Adipose tissue (tissue), 3 donors: ENCODE results near the gene ME3. TPM values are rescaled to one million over a fixed set of nuclear protein-coding genes. Genes with fewer than 3 reads are reported as not detected.
A peak's percentile ranks its signal among the peaks of the same experiment; 100 is the strongest.
"Not testable (repeated sequence)": the region's sequence is repeated elsewhere in the genome, so short reads cannot be mapped to it uniquely, and the experiment has no call there.

Source experiments
- H3K27ac ChIP-seq: one replicate; pipeline ENCODE4 v1.5.1; 2013; ENCODE audit warnings: low read depth, low read length
- WGBS, 3 donors: extraction: QIAGEN DNeasy Blood & Tissue Kit; methylation state at CpG; one replicate each; pipeline ENCODE4 v1.1.7; 2013; 5-methylcytosine and 5-hydroxymethylcytosine counted together
- polyA plus RNA-seq, 3 donors: library from polyadenylated mRNA; stranded (reverse); fragments of 200-250 nt; gene quantifications; one replicate each; pipeline ENCODE4 v1.2.3, GENCODE V29; 2013
- donor health status: healthy with polysubstance abuse.
- donor health status: Bipolar disorder and iron deficiency.
- donor health status: healthy.

The ME3 gene
- polyA plus RNA-seq, 3 donors = 7.6 to 29.4 (median 14.5) TPM

GRCh38 chr11:86671531-86672006, 847 bp downstream of the ME3 start:
- H3K27ac ChIP-seq = peak overlapping the region; percentile 56
- WGBS, 3 donors = 0 to 1% (median 0%) methylated on average over 32 to 33 of the region's 33 CpGs

- H3K27ac ChIP-seq = no peak overlapping the region
- 20 to 53% (median 46%) methylated on average over 3 of the region's 3 CpGs for WGBS, 3 donors
Measured at GRCh38 chr11:86670911-86671310, 1.5 kb downstream of the ME3 start.

- no peak overlapping the region for H3K27ac ChIP-seq
Measured at GRCh38 chr11:86670181-86670580, 2.2 kb downstream of the ME3 start.

DNA sequence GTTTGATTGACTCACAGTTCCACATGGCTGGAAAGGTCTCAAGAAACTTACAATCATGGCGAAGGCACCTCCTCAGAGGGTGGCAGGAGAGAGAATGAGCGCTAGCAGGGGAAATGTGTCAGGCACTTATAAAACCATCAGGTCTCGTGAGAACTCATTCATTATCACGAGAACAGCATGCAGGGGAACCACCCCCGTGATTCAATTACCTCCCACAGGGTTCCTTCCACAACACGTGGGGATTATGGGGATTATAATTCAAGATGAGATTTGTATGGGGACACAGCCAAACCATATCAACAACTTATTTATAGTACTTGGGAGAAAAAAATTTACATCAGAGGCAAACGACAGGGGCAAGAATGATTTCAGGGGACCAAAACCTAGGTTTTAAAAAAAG, 3.0 kb downstream of the ME3 start:
- H3K27ac ChIP-seq = no peak overlapping the region
- WGBS, 3 donors = 60 to 66% (median 63%) methylated on average over 7 of the region's 7 CpGs

More at GRCh38 chr11:86670181-86670580, 2.2 kb downstream of the ME3 start:
- WGBS, 3 donors = 44 to 49% (median 49%) methylated on average over 5 of the region's 5 CpGs

DNA sequence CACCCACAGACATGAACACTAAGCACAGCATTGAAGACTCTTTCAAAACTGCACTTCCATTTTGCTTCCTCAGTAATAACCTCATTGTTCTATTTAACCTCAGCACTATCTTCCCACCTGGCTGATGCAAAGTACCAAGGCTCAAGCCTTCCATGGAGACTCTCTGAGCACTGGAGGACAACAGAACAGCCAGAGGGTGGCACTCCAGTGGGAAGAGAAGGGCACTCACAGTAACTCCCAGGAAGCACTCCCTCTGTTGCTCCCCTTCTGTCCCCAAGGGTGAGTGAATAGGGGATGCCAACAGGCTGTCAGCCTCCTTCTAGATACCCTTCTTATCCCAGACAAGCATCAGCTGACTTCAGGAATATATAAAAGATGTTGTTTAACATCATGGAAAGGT, 3.5 kb downstream of the ME3 start:
- H3K27ac ChIP-seq = no peak overlapping the region

DNA sequence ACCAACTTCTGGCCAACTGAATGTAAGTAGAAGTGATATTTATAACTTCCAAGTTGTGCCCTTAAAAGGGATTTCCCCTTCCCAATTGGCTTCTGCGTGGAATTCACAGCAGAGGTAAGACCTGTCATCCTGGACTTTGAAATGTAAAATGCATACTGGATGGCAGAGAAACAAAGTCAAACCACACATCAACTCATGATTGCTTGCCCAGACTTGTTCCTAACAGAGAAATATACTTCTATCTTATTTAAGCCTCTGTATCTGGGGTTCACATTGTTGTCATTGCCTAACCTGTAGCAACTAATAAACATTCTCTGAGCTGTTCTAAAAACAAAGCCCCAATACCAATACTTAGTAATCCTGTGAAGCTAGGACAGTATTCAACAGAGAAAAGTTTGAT, 6.2 kb downstream of the ME3 start:
- no peak overlapping the region for H3K27ac ChIP-seq
- 75 to 83% (median 81%) methylated on average over 1 of the region's 1 CpG for WGBS, 3 donors

DNA sequence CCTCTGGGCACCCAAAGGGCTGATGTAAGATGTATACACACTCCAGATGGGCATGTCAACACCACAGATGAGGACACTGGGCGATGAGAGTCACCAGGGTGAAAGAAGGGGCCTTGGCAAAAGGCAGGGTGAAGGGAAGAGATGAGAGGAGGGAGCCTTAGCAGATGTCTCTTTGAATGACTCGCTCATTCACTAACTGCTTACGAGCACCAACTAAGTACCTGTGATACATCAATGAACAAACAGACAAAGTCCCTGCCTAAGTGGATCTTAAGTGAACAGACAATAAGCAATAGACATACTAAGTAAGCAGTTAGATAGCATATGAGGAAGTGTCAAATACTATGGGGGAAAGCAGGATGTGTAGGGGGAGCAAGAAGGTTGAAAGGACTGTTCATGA, 7.5 kb downstream of the ME3 start:
- 94 to 97% (median 96%) methylated on average over 3 of the region's 3 CpGs for WGBS, 3 donors
- no peak overlapping the region for H3K27ac ChIP-seq

GRCh38 chr11:86663761-86664160, 8.7 kb downstream of the ME3 start:
- no peak overlapping the region for H3K27ac ChIP-seq
- WGBS, 3 donors = 78 to 83% (median 79%) methylated on average over 4 of the region's 4 CpGs

DNA sequence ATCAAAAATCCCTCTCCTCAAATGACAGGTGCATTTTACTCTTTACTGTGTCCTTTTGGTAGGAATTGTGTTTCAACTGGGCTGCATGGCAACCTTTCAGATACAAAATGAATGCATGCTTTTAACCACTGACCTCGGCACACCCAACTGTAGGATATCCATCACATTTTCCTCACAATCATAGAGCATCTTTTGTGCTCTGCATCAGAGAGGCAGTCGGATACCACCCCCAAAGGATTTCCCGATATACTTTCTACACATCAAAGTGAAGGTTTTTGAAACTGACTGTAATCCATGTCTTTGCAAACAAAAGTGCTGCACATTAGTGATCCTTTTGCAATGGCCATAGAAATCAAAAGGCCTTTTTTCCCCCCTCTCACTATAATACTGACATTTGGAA, 9.1 kb downstream of the ME3 start:
- H3K27ac ChIP-seq = no peak overlapping the region
- 91 to 93% (median 92%) methylated on average over 3 of the region's 3 CpGs for WGBS, 3 donors

GRCh38 chr11:86660736-86661135, 11.7 kb downstream of the ME3 start:
- 82 to 85% (median 83%) methylated on average over 2 of the region's 2 CpGs for WGBS, 3 donors
- no peak overlapping the region for H3K27ac ChIP-seq

DNA sequence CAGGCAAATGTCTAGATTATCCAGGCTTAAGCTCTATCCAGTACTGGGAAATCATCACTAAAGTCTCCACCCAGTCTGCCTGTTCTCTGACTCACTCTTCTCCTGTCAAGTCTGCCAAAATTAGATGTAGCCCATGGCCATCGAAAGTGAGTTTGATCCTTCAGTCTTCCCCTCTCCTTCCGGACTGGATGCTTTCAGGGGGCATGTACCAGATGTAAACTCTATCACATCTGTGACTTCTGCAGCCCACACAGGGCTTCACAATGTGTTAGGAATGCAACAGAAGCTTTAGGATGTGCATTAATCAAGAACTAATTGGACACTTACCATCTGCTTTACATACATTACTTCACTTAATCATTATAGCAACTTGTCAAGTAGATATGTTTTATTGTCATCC, 12.3 kb downstream of the ME3 start:
- 59 to 82% (median 63%) methylated on average over 2 of the region's 2 CpGs for WGBS, 3 donors
- H3K27ac ChIP-seq = no peak overlapping the region

DNA sequence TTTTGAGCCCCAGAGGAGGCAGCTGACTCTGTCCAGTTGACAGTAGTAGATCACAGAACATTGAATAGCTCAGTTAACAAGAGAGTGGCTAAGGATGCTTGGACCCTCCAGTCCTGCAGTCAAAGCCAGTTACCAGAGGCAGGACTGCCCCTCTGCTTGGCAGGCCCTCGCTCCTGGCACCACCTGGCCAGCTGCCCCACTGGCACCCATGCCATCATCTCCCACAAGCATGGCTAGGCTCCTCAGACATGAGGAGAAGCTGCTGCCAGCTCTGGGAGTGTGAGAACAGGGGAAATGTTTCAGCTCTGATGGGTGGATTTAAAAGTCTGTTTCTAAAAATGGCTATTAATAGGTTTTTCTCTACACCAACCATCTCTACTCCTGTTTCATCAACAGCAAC, 13.9 kb downstream of the ME3 start:
- WGBS, 3 donors = 90 to 95% (median 93%) methylated on average over 1 of the region's 1 CpG
- no peak overlapping the region for H3K27ac ChIP-seq

DNA sequence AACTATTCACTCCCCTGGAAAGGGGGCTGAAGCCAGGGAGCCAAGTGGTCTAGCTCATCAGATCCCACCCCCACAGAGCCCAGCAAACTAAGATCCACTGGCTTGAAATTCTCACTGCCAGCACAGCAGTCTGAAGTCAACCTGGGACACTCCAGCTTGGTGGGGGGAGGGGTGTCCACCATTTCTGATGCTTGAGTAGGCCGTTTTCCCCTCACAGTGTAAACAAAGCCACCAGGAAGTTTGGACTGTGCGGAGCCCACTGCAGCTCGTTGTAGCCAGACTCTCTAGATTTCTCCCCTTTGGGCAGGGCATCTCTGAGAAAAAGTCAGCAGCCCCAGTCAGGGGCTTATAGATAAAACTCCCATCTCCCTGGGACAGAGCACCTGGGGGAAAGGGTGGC, 27.2 kb downstream of the ME3 start:
- WGBS, 3 donors = 70 to 85% (median 81%) methylated on average over 3 of the region's 3 CpGs
- not testable (repeated sequence) for H3K27ac ChIP-seq

GRCh38 chr11:86644291-86644690, 28.1 kb downstream of the ME3 start:
- 70 to 93% (median 76%) methylated on average over 2 of the region's 2 CpGs for WGBS, 3 donors

DNA sequence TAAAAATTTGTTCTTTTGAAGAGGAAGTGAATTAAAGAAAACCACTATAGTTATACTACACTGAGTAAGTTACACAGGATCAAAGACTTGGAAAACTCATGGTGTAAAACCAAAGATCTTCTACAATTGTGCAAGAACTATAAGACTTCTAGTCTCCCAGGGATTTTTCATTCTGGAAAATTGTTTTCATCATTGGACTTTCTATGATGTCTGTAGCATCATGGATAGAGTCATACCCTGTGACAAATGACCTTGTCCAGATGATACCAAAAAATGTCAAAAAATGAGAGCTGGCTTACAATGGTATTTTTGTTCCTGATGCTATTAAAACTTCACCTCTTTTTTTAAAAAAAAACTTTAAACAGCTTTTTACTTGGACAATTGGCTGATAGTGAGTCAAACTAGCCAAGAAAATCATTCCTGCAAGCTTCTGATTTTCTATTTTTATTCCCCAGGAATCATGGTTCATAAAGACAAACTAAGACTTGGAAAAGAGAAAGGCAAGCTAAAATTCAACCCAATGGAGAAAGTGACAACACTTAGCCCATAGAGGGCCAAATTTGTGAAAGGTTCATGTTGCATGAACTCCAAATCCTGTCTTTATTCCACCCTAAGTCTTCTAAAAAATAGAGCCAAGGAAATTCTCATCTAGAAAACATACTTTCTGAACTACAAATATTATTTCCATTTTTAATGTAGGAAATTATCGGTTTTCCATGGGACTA, 30.7 kb downstream of the ME3 start:
- WGBS, 3 donors = 87 to 90% (median 87%) methylated on average over 1 of the region's 1 CpG
- no peak overlapping the region for H3K27ac ChIP-seq

More at GRCh38 chr11:86644291-86644690, 28.1 kb downstream of the ME3 start:
- no peak overlapping the region for H3K27ac ChIP-seq

DNA sequence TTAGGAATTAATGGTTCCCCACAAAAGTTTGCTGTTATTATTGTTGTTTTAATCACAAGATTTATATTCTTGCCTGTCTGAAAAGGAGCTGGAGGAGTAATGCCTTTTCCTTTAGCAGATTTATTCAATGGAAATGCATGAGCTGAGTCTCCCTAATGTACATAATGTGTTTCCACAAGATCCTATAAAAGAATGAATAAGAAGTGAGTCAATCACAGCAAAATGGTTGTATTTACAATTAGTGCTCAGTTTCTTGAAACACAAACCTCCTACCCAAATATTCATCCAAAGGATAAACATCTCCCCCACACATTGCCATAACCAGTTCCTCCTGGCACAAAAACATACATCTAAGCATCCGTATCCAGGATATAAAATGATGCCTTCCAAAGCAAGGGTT, 33.3 kb downstream of the ME3 start:
- no peak overlapping the region for H3K27ac ChIP-seq
- 82 to 100% (median 97%) methylated on average over 1 of the region's 1 CpG for WGBS, 3 donors

- 83 to 100% (median 92%) methylated on average over 1 of the region's 1 CpG for WGBS, 3 donors
Measured at GRCh38 chr11:86638673-86639072, 33.7 kb downstream of the ME3 start.

DNA sequence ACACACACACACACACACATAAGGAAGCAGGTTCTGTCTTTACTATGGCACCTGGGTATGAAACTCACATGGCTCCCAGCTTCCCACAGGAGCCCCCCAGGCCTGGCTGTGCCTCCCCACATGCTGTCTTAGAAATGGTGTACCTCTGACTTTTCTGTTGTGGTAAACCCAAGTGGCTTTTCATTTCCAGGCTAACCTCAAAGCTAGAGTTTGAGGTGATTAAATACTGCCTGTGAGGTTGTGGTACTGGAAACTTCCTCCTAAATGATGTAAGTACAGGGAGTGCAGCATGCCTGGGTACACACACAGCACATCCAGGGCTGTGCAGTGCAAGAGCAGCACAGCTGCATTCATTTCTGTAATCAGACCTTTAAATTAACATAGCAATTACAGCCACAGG, 34.4 kb downstream of the ME3 start:
- H3K27ac ChIP-seq = no peak overlapping the region

More at GRCh38 chr11:86638673-86639072, 33.7 kb downstream of the ME3 start:
- H3K27ac ChIP-seq = no peak overlapping the region

- WGBS, 3 donors = 89 to 97% (median 96%) methylated on average over 1 of the region's 1 CpG
- H3K27ac ChIP-seq = no peak overlapping the region
Measured at GRCh38 chr11:86636275-86636674, 36.1 kb downstream of the ME3 start.

DNA sequence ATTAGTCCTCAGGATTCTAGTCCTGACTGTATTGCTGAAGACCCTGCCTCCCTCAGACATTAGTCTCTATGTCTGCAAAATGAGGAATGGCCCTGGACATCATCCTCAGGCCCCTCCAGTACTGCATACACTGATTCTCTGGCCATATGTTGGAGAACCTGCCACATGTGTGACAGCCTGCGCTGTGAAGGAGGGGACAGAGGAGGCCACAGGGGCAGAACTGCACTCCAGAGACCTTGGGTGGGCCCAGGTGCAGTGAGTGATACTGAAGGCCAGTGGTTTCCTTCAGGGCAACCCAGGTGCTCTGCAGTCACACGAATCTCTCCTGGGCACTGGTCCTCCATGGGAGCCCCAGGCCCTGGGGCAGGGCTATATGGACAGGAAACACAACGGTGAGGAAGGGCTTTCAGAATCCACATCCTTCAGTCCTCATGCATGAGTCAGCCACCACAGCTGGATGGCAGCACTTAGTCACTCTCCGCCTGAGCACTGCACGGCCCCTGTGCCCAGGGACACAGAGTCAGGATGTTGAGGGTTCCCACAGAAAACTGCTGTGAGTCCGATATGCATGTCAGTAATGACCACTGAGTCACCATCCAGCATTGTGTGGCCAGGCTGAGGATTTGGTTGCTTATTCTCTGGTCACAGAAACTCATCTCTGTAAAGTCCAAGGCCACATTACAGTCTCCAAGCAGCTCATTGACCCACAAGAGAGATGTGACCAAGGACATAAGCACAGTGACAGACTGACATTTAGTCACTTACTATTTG, 39.7 kb downstream of the ME3 start:
- 59 to 88% (median 61%) methylated on average over 6 of the region's 6 CpGs for WGBS, 3 donors
- no peak overlapping the region for H3K27ac ChIP-seq
